ENCODE data around the gene NXN. TPM values are rescaled to one million over a fixed set of nuclear protein-coding genes. Genes with fewer than 3 reads are reported as not detected.

Gene NXN
- total and polyA plus RNA-seq, 2 experiments from 2014 or later = 8.0 to 41.9 TPM

- no peak overlapping the region for H2AFZ ChIP-seq
- no peak overlapping the region for H3K27ac ChIP-seq
- 86 to 92% methylated on average over 11 to 25 of the region's 25 CpGs for WGBS, 2 experiments (ENCODE audit: low coverage in 1 of 2, low lambda C conversion rate in 2 of 2, missing lambda C conversion rate in 2 of 2)
- H3K4me3 ChIP-seq = no peak overlapping the region
- DNase-seq = no peak
- no peaks in the 10 kb centered on the region for H3K36me3 ChIP-seq (ENCODE audit: low read depth)
- no peak overlapping the region for H3K4me2 ChIP-seq (ENCODE audit: unreplicated experiment)
- no peaks in the 10 kb centered on the region for H3K9me2 ChIP-seq (ENCODE audit: insufficient read depth)
- H3K27me3 ChIP-seq (replicated peaks; ENCODE audit: insufficient read depth) = no peaks in the 10 kb centered on the region
- no peak overlapping the region for H3K9ac ChIP-seq
- TF ChIP-seq EZH2phosphoT487 (IDR thresholded peaks at IDR 0.05; ENCODE audit: insufficient read depth, low read depth) = no peak
- TF ChIP-seq EZH2 (IDR thresholded peaks at IDR 0.05; ENCODE audit: insufficient read depth, poor library complexity, severe bottlenecking) = no peak
- H3K9me3 ChIP-seq (ENCODE audit: low read depth) = no peaks in the 10 kb centered on the region
- H3F3A ChIP-seq (ENCODE audit: insufficient read depth) = no peaks in the 10 kb centered on the region
- H3K4me1 ChIP-seq (ENCODE audit: insufficient read depth) = peaks cover 20% of the 10 kb centered on the region
- in situ Hi-C loops (cut with MboI) = no loop called here
- H3K79me2 ChIP-seq (ENCODE audit: insufficient read depth) = peaks cover 29% of the 10 kb centered on the region; the same call in 1 of the 2 replicates
- no peaks in the 10 kb centered on the region for H4K20me1 ChIP-seq (ENCODE audit: insufficient read depth)
These were observed 31.2 kb downstream of the NXN start for GRCh38 chr17:948284-948852.

GRCh38 chr17:946510-947236 lies 32.9 kb downstream of the NXN start:
- H2AFZ ChIP-seq = no peak overlapping the region
- in situ Hi-C loops (cut with MboI) = no loop called here
- no peak overlapping the region for H3K27ac ChIP-seq
- H3K36me3 ChIP-seq (ENCODE audit: low read depth) = no peaks in the 10 kb centered on the region
- no peak overlapping the region for H3K4me3 ChIP-seq
- H3F3A ChIP-seq (ENCODE audit: insufficient read depth) = no peaks in the 10 kb centered on the region
- H3K9me3 ChIP-seq (ENCODE audit: low read depth) = no peaks in the 10 kb centered on the region
- WGBS, 2 experiments (ENCODE audit: low coverage in 1 of 2, low lambda C conversion rate in 2 of 2, missing lambda C conversion rate in 2 of 2) = 97% methylated on average over 36 to 37 of the region's 37 CpGs
- H3K4me1 ChIP-seq (ENCODE audit: insufficient read depth) = peaks cover 19% of the 10 kb centered on the region
- no peak for TF ChIP-seq EZH2 (IDR thresholded peaks at IDR 0.05; ENCODE audit: insufficient read depth, poor library complexity, severe bottlenecking)
- no peak overlapping the region for H3K4me2 ChIP-seq (ENCODE audit: unreplicated experiment)
- no peaks in the 10 kb centered on the region for H3K9me2 ChIP-seq (ENCODE audit: insufficient read depth)
- no peaks in the 10 kb centered on the region for H4K20me1 ChIP-seq (ENCODE audit: insufficient read depth)
- H3K79me2 ChIP-seq (ENCODE audit: insufficient read depth) = peaks cover 25% of the 10 kb centered on the region; the same call in 1 of the 2 replicates
- no peak overlapping the region for H3K9ac ChIP-seq
- no peaks in the 10 kb centered on the region for H3K27me3 ChIP-seq (replicated peaks; ENCODE audit: insufficient read depth)
- no peak for DNase-seq

GRCh38 chr17:945672-946071 lies 33.9 kb downstream of the NXN start:
- in situ Hi-C loops (cut with MboI) = no loop called here
- H3K27me3 ChIP-seq (replicated peaks; ENCODE audit: insufficient read depth) = no peaks in the 10 kb centered on the region
- TF ChIP-seq EZH2 (IDR thresholded peaks at IDR 0.05; ENCODE audit: insufficient read depth, poor library complexity, severe bottlenecking) (no peak), EZH2phosphoT487 (IDR thresholded peaks at IDR 0.05; ENCODE audit: insufficient read depth, low read depth) (no peak)
- H3K4me2 ChIP-seq (ENCODE audit: unreplicated experiment) = no peak overlapping the region
- no peaks in the 10 kb centered on the region for H3K36me3 ChIP-seq (ENCODE audit: low read depth)
- H2AFZ ChIP-seq = no peak overlapping the region
- no peak overlapping the region for H3K9ac ChIP-seq
- H4K20me1 ChIP-seq (ENCODE audit: insufficient read depth) = no peaks in the 10 kb centered on the region
- H3K4me3 ChIP-seq = no peak overlapping the region
- no peak overlapping the region for H3K27ac ChIP-seq
- 84 to 86% methylated on average over 3 of the region's 3 CpGs for WGBS, 2 experiments (ENCODE audit: low coverage in 1 of 2, low lambda C conversion rate in 2 of 2, missing lambda C conversion rate in 2 of 2)
- H3K79me2 ChIP-seq (ENCODE audit: insufficient read depth) = peaks cover 24% of the 10 kb centered on the region; the same call in 1 of the 2 replicates
- H3K9me2 ChIP-seq (ENCODE audit: insufficient read depth) = no peaks in the 10 kb centered on the region
- H3F3A ChIP-seq (ENCODE audit: insufficient read depth) = no peaks in the 10 kb centered on the region
- DNase-seq = no peak
- peaks cover 11% of the 10 kb centered on the region for H3K4me1 ChIP-seq (ENCODE audit: insufficient read depth)
- H3K9me3 ChIP-seq (ENCODE audit: low read depth) = no peaks in the 10 kb centered on the region

GRCh38 chr17:944266-944826 lies 35.2 kb downstream of the NXN start:
- no peaks in the 10 kb centered on the region for H4K20me1 ChIP-seq (ENCODE audit: insufficient read depth)
- H3K4me2 ChIP-seq (ENCODE audit: unreplicated experiment) = no peak overlapping the region
- no peaks in the 10 kb centered on the region for H3K4me1 ChIP-seq (ENCODE audit: insufficient read depth)
- H3K9me2 ChIP-seq (ENCODE audit: insufficient read depth) = no peaks in the 10 kb centered on the region
- H3K27ac ChIP-seq = no peak overlapping the region
- no peak overlapping the region for H3K9ac ChIP-seq
- no peak overlapping the region for H3K4me3 ChIP-seq
- H3F3A ChIP-seq (ENCODE audit: insufficient read depth) = no peaks in the 10 kb centered on the region
- peaks cover 22% of the 10 kb centered on the region for H3K79me2 ChIP-seq (ENCODE audit: insufficient read depth)
- in situ Hi-C loops (cut with MboI) = no loop called here
- H2AFZ ChIP-seq = no peak overlapping the region
- no peaks in the 10 kb centered on the region for H3K9me3 ChIP-seq (ENCODE audit: low read depth)
- DNase-seq = no peak
- 84 to 90% methylated on average over 14 of the region's 14 CpGs for whole genome bisulfite sequencing, 2 experiments (ENCODE audit: low coverage in 1 of 2, low lambda C conversion rate in 2 of 2, missing lambda C conversion rate in 2 of 2)
- TF ChIP-seq EZH2 (IDR thresholded peaks at IDR 0.05; ENCODE audit: insufficient read depth, poor library complexity, severe bottlenecking) (no peak), EZH2phosphoT487 (IDR thresholded peaks at IDR 0.05; ENCODE audit: insufficient read depth, low read depth) (no peak)
- H3K36me3 ChIP-seq (ENCODE audit: low read depth) = no peaks in the 10 kb centered on the region
- no peaks in the 10 kb centered on the region for H3K27me3 ChIP-seq (replicated peaks; ENCODE audit: insufficient read depth)

Measured in GM23248 (cell line).